HG03159 (cell line): Measurements from ENCODE around the gene APP.
"Not testable (repeated sequence)": the region's sequence is repeated elsewhere in the genome, so short reads cannot be mapped to it uniquely, and the experiment has no call there.

ENCODE experiments used
- ATAC-seq: cut with Tn5 transposase; IDR thresholded peaks from one replicate; pipeline ENCODE4 v1.9.1; 2021; ENCODE audit warnings: mild to moderate bottlenecking, moderate library complexity; ENCODE audit not compliant: unreplicated experiment

Gene APP

DNA sequence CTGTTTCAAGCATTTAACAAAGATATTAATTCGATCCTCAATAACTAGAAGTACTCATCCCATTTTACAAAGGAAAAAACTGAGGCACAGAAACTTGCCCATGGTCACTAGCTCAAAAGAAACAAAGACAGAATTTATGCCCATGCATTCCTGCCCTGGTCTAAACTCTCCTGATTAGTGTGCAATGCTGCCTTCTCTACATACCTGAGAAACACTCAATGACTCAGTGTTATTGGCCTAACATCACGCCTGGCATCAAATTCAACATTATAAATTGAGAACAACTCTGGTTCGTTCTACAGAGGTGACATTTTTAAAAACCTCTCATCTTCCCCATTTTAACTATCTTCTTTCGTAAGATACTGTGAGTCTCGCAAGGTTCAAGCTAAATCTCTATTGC is 5.2 kb downstream of the APP start:
- ATAC-seq: no peak

DNA sequence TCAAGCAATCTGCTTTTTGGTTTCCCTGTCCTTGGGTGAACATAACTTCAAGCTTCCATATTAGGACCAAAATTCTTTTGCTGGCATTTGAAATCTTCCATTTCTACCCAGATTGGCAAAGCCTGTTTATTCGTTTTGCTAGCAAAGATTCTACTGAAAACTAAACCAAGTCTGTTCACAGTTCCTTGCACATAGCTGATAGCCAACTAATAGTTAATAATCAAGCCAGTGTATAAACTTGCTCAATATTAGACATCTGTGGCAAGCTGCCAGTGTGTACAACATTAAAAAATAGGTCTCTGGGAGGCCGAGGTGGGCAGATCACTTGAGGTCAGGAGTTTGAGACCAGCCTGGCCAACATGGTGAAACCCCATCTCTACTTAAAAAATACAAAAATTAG is 6.3 kb downstream of the APP start:
- ATAC-seq: no peak

DNA sequence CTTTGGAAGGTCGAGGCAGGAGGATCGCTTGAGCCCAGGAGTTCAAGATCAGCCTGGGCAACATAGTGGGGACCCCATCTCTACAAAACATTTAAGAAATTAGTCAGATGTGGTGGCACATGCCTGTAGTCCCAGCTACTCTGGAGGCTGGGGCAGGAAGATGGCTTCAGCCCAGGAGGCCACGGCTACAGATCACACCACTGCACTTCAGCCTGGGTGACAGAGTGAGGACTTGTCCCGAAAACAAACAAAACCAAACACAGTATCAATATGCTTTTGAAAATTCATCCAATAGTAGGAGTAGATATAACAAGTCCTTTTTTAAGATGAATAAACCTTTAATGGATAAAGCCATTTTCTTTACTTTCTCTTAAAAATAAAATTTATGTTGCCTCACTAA is 8.5 kb downstream of the APP start:
- no peak for ATAC-seq

GRCh38 chr21:26159869-26160268 is 10.7 kb downstream of the APP start:
- ATAC-seq: no peak

DNA sequence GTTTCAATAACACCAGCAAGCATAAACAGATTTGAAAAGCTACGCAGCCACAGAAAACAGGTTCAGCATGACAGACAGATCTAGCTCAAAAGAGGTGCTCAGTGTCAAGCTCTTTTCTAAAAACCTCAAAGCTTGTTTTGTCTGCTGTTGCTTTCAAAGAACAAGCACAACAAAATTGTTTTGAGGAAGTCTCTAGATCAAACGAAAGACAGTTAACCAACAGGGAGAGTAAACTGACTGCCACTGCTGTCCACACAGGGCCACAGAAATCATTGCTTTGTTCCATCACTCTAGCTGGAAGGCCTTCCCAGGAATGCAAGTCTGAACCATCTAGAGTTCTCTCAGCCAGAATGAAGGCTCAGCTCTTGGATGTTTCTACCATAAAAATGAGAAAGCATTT is 12.8 kb downstream of the APP start:
- ATAC-seq: no peak

DNA sequence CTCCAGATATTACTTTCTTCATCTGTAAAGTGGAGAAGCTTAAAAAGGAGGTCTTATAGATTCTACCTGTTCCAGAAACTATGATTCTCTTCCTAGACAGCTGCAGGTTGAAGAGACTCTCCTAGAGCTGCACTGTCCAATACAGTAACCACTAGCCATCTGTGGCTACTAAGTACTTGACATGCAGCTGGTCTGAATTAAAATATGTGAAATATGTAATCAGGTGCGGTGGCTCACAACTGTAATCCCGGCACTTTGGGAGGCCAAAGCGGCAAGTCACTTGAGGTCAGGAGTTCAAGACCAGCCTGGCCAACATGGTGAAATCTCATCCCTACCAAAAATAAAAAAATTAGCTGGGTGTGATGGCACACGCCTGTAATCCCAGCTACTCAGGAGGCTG is 15.8 kb downstream of the APP start:
- ATAC-seq: no peak

DNA sequence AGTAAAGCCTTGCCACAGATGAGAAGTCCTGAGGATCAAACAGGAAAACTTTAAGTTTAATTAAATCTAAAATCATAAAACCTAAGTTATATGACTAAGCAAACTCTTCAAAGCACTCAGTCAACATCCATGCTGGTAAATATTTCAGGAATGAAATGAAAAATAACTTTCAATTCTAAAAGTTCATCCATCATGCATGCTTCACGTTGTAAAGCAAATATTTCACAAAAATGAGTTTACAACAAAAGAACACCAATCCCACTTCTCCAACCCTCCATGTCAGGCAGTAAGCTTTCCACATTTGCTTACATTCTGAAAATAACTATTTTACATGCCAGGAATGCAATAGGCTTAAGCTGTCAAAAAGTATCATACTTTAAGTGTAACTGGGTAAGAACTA is 16.8 kb downstream of the APP start:
- no peak for ATAC-seq

DNA sequence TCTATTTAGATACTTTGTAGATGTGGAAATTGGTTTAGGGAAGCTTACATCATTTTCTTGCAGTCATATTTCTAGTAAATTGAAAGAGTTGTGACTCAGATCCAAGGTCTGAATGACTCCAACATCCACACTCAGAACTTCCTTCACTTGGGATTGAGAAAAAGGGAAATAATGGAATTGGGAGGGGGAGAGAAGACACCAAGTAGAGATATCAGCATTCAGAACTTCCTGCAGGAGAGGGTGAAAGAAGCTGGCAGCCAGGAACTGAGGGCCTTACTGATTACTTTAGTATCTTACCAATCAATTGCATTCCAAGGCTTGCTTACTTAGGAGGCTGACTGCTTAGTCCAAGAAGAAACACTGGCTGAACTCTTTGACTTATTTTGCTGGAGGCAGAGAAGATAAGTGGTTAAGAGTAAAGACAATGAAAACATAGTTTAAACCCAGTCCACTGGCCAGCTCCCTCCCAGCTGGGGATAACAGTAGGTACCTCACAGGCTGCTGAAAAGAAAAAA is 21.7 kb downstream of the APP start:
- ATAC-seq: no peak

DNA sequence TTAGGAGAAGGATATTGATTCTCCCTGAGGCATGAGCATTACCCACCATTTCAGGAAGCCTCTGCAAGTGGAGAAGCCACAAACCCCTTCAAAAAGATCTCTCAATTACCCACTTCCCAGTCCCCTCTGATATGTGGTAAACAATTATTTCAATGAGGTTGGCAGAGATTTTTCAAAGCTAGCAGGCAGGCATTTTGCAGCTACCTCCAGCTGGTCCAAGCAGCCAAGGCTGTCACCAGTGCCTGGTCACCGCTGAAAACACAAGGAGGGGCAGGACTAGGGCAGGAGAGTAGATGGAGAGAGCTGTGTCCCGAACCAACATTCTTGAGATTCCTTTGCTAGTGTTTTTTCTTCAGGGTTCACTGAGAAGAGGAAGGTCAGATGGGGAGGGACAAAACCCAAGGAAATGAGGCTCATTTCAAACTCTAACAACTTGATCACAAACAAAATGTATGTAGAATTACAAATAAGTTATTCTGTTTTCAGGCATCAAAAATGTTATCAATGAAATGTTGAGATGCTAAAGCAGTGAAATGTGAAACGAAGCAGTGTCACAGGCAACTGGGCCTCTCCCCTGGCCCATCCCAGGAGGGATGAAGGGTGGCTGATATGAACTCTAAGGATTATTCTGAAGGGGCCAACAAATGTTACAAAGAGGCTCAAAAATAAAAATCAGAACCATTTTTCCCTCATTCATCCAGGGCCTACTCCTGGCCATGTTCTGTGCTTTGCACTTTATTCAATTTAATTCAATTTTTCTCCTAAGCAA is 22.3 kb downstream of the APP start:
- no peak for ATAC-seq

DNA sequence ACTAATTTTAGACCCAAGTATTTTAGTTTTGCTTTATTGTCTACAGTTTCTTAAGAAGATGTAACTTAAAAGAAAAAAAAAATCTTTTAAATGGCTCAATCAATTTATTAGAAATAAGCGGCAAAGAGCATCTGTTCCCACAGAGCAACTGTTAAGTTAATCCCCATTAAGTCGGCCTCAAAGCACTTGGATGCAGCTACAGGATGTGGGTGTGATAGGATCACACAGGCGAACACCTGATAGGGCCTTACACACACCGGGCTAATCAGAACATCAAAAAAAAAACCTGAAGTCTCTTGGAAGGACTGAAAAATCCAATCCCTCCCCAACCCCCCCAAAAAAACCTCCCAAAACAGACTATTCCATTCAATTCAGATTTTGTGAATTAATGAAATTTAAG is 23.0 kb downstream of the APP start:
- ATAC-seq: no peak

DNA sequence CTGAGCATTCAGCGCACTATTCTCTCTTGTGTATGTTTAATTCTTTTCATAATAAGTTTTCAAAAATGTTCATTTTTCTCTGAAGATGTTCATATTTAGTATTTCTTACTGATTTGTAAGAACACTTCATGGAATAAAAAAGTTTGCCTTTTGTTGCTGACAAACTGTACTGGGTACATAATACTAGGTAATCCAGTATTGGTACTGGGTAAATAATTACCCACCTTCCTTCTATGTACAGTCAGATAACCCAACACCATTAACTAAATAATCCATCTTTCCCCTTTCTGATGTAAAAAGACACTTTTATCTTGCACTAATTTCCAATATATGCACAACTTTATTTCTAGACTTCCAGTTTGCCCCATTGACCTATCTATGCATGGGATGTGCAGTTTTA is 23.9 kb downstream of the APP start:
- no peak for ATAC-seq

DNA sequence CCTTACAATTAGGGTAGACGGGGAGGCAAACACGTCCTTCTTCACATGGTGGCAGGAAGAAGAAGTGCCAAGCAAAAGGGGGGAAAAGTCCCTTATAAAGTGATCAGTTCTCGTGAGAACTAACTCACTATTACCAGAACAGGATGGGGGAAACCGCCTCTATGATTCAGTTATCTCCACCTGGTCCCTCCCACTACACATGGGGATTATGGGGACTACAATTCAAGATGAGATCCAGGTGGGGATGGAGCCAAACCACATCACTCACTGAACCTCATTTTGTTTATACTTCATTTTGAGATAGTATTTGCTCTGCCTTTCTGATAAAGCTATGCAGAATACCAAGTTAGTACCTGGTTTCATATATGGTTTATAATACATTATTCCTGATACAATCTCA is 26.5 kb downstream of the APP start:
- ATAC-seq: no peak

DNA sequence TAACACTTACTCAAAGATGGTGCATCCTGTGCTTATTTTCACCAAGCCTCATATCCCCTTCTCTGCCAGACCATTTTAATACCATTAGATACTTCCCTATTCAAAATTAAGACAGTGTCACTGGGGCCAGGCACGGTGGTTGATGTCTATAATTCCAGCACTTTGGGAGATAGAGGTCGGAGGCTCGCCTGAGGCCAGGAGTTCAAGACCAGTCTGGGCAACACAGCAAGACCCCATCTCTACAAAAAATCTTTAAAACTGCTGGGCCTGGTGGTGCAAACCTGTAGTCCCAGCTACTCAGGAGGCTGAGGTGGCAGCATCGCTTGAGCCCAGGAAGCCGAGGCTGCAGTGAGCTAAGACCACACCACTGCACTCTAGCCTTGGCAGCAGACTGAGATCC is 28.2 kb downstream of the APP start:
- no peak for ATAC-seq

DNA sequence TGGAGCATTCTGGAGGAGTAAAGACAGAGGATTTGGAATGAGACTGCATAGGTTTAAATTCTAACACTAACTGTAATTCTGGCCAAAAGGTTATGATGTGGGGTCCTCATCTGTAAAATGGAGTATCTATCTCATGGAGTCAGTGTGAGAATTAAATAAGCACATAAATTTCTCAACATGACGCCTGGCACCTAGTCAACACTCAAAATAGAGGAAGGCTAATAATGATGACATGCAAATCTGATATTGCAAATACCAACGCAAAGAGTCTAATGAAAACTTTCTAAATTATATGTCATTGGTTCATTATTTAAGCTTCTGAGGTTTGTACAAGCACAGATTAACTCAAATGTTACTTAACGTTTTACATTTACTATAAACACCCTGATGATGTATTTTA is 29.6 kb downstream of the APP start:
- no peak for ATAC-seq

GRCh38 chr21:26140164-26140579 is 30.4 kb downstream of the APP start:
- no peak for ATAC-seq

DNA sequence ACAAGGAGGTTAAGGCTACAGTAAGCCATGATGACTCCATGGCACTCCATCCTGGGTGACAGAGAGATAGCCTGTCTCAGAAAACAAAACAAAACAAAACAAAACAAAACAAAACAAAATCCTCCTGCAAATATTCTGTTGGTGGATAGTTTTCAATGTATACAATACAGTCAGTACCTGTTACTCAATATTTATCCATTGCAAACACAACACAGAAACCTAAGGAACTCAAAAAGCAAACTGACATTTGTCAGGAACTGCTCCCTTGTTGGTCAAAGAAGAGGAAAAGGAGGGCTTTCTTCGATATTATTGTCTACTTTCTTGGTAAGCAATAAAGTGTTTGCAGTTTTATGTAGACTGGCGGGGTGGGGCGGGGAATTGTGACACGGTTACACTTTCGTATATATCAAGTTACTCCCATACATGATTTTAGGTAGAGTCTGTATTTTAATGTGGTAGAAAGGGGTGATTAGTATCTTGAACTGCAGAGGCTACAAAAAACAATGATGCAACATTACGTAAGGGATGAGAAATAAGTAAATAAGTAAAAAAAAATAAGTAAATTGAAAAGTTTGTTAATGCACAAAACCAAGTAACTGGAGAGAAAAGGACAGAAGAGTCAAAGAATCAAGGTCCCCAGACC is 31.8 kb downstream of the APP start:
- no peak for ATAC-seq

GRCh38 chr21:26137379-26138060 is 33.0 kb downstream of the APP start:
- no peak for ATAC-seq

DNA sequence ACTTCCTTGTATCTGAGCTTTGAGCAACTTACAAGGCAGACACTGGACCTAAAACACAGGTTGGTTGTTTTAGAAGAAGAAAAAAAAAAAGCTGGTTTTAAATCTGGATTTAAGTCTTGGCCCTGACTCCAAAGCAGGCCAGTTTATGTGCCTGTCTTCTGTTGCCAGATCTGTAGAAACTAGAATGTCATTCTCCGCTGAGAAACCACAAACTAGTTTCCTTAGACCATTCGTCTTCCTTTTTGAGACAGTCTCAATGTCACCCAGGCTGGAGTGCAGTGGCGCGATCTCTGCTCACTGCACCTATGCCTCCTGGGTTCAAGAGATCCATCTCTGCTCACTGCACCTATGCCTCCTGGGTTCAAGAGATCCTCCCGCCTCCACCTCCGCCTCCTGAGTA is 33.9 kb downstream of the APP start:
- ATAC-seq: peak; percentile 98

- no peak for ATAC-seq
These were observed 35.0 kb downstream of the APP start for GRCh38 chr21:26135520-26135919.

GRCh38 chr21:26131554-26131953 is 39.0 kb downstream of the APP start:
- ATAC-seq: no peak

- not testable (repeated sequence) for ATAC-seq
These were observed 39.5 kb downstream of the APP start for GRCh38 chr21:26131053-26131452.
